Fibroblast of lung (primary cell): Measurements from ENCODE around the gene LHFPL6. TPM values are rescaled to one million over a fixed set of nuclear protein-coding genes. Genes with fewer than 3 reads are reported as not detected.

Experiments
- DNase-seq, 2 donors: peaks; one replicate each; pipeline versions ENCODE4 v3.0.0 to v3.0.0-alpha.2; 2010; ENCODE audit warnings: low read depth in 2 of 2
- H2AFZ ChIP-seq: 2 replicates; pipeline ENCODE4 v1.5.1; 2012; ENCODE audit warnings: low read length, control low read depth, inconsistent platforms
- H3K27ac ChIP-seq: 2 replicates; pipeline ENCODE4 v1.5.1; 2011; ENCODE audit warnings: low read length, control low read depth; ENCODE audit not compliant: insufficient read depth
- H3K27me3 ChIP-seq: 2 replicates; pipeline ENCODE4 v1.5.1; 2011; ENCODE audit warnings: mild to moderate bottlenecking, low read length; ENCODE audit not compliant: control insufficient read depth, insufficient read depth
- H3K36me3 ChIP-seq: 2 replicates; pipeline ENCODE4 v1.5.1; 2011; ENCODE audit warnings: low read length; ENCODE audit not compliant: control insufficient read depth, insufficient read depth
- H3K4me1 ChIP-seq: 2 replicates; pipeline ENCODE4 v1.5.1; 2011; ENCODE audit warnings: low read length; ENCODE audit not compliant: control insufficient read depth, insufficient read depth; ENCODE audit errors: extremely low read depth
- H3K4me2 ChIP-seq: 2 replicates; pipeline ENCODE4 v1.5.1; 2011; ENCODE audit warnings: low read length, control low read depth; ENCODE audit not compliant: insufficient read depth; ENCODE audit errors: extremely low read depth
- H3K4me3 ChIP-seq, 4 experiments: fragments of 200-600 bp in 1 of 4; sonication (generic) in 1 of 4; replicated peaks in 1 of 4; 2 replicates each; pipeline ENCODE4 v1.5.1; 2011 to 2016; ENCODE audit warnings: low read length in 4 of 4, low read depth in 3 of 4, mild to moderate bottlenecking in 3 of 4, control low read depth in 2 of 4, inconsistent platforms in 1 of 4, mixed read lengths in 1 of 4; ENCODE audit not compliant: insufficient read depth in 1 of 4; ENCODE audit errors: control extremely low read depth in 1 of 4
- H3K79me2 ChIP-seq: 2 replicates; pipeline ENCODE4 v1.5.1; 2012; ENCODE audit warnings: mild to moderate bottlenecking, low read length, inconsistent platforms; ENCODE audit not compliant: control insufficient read depth, insufficient read depth
- H3K9ac ChIP-seq: 2 replicates; pipeline ENCODE4 v1.5.1; 2011; ENCODE audit warnings: mild to moderate bottlenecking, low read length, control low read depth; ENCODE audit not compliant: insufficient read depth
- H3K9me3 ChIP-seq: 2 replicates; pipeline ENCODE4 v1.5.1; 2012; ENCODE audit warnings: low read depth, low read length; ENCODE audit not compliant: control insufficient read depth, insufficient read depth
- H4K20me1 ChIP-seq: 2 replicates; pipeline ENCODE4 v1.5.1; 2011; ENCODE audit warnings: low read length; ENCODE audit not compliant: control insufficient read depth, insufficient read depth; ENCODE audit errors: extremely low read depth
- EZH2 ChIP-seq: IDR thresholded peaks from 2 replicates; pipeline ENCODE4 v1.5.1; 2012; ENCODE audit warnings: low read length, control low read depth, mild to moderate bottlenecking; ENCODE audit errors: missing control alignments
- polyA plus RNA-seq, 2 donors: library from polyadenylated mRNA; depleted of rRNA in 1 of 2; stranded (reverse) in 1 of 2; unstranded in 1 of 2; fragments of >200 nt; gene quantifications; 2 replicates each; pipeline ENCODE4 v1.2.1, GENCODE V29; 2011 to 2012; ENCODE audit warnings: missing spikeins in 1 of 2
- total RNA-seq: library from RNA; depleted of rRNA; stranded (reverse); fragments of >200 nt; gene quantifications from 2 replicates; pipeline ENCODE4 v1.2.1, GENCODE V29; 2014
- TF ChIP-seq, protein P1 (sequence below), 2 donors: IDR thresholded peaks in 1 of 2; conservative IDR thresholded peaks in 1 of 2; 1 replicate in 1 of 2; 2 replicates in 1 of 2; pipeline ENCODE4 v1.5.1; 2011 to 2012; ENCODE audit warnings: low read length in 2 of 2, control low read depth in 1 of 2, inconsistent platforms in 1 of 2, low read depth in 1 of 2, mild to moderate bottlenecking in 1 of 2

Gene LHFPL6
- total and polyA plus RNA-seq, 2 donors (not counting 1 experiment from before 2014, with no cell fraction given): 42.4 to 86.8 TPM

- TF ChIP-seq EZH2: no peak
- TF ChIP-seq, protein P1, sequence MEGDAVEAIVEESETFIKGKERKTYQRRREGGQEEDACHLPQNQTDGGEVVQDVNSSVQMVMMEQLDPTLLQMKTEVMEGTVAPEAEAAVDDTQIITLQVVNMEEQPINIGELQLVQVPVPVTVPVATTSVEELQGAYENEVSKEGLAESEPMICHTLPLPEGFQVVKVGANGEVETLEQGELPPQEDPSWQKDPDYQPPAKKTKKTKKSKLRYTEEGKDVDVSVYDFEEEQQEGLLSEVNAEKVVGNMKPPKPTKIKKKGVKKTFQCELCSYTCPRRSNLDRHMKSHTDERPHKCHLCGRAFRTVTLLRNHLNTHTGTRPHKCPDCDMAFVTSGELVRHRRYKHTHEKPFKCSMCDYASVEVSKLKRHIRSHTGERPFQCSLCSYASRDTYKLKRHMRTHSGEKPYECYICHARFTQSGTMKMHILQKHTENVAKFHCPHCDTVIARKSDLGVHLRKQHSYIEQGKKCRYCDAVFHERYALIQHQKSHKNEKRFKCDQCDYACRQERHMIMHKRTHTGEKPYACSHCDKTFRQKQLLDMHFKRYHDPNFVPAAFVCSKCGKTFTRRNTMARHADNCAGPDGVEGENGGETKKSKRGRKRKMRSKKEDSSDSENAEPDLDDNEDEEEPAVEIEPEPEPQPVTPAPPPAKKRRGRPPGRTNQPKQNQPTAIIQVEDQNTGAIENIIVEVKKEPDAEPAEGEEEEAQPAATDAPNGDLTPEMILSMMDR (conservative IDR thresholded peaks at IDR 0.05 in 1 of 2, IDR thresholded peaks at IDR 0.05 in 1 of 2; ENCODE audit: low read depth in 1 of 2, low read length in 2 of 2): no peak
- no peak overlapping the region for H3K9ac ChIP-seq
- H4K20me1 ChIP-seq: no peaks in the 10 kb centered on the region
- no peak overlapping the region for H3K27ac ChIP-seq
- no peak for DNase-seq
- no peaks in the 10 kb centered on the region for H3K9me3 ChIP-seq
- H3K27me3 ChIP-seq: no peaks in the 10 kb centered on the region
- H3K4me1 ChIP-seq: peaks cover 3% of the 10 kb centered on the region
- no peak overlapping the region for H3K4me3 ChIP-seq
- H3K4me2 ChIP-seq: no peak overlapping the region
- H3K79me2 ChIP-seq: no peaks in the 10 kb centered on the region
- no peaks in the 10 kb centered on the region for H3K36me3 ChIP-seq
- no peak overlapping the region for H2AFZ ChIP-seq
Measured at GRCh38 chr13:39510316-39510695, 92.7 kb downstream of the LHFPL6 start.

DNA sequence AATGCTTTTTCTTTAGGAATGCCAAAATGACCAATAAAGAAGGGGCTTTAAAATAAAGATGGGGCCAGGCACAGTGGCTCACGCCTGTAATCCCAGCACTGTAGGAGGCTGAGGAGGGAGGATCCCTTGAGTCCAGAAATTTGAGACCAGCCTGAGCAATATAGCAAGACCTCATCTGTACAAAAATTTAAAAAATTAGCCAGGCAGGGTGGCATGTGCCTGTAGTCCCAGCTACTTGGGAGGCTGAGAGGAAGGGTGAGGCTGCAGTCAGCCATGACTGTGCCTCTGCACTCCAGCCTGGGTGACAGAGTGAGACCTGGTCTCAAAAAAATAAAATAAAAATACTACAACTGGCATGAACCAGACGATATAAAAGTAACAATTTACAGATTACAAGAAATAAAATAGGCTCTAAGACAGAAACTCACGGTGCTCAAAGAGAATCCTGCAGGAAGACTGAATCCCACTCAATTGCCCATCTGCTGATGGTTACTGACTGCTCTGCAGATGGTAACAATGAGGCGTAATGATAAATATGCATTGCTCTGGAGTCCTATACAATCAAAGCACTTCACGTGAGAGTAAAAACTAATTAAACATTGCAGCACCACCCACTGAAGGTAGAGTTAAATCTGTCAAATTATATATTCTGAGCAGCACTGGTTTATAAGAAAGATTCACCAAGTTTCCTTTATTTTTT lies 93.2 kb downstream of the LHFPL6 start:
- Histone ChIP-seq H3K27ac (no peak overlapping the region), H3K9ac (no peak overlapping the region), H3K4me3 (no peak overlapping the region), H3K4me2 (no peak overlapping the region), H3K27me3 (no peaks in the 10 kb centered on the region), H4K20me1 (no peaks in the 10 kb centered on the region), H3K36me3 (no peaks in the 10 kb centered on the region), H2AFZ (no peak overlapping the region), H3K4me1 (peaks cover 3% of the 10 kb centered on the region), H3K9me3 (no peaks in the 10 kb centered on the region), H3K79me2 (no peaks in the 10 kb centered on the region)
- DNase-seq: no peak
- TF ChIP-seq, protein P1 (conservative IDR thresholded peaks at IDR 0.05 in 1 of 2, IDR thresholded peaks at IDR 0.05 in 1 of 2; ENCODE audit: low read depth in 1 of 2, low read length in 2 of 2): no peak
- no peak for TF ChIP-seq EZH2

DNA sequence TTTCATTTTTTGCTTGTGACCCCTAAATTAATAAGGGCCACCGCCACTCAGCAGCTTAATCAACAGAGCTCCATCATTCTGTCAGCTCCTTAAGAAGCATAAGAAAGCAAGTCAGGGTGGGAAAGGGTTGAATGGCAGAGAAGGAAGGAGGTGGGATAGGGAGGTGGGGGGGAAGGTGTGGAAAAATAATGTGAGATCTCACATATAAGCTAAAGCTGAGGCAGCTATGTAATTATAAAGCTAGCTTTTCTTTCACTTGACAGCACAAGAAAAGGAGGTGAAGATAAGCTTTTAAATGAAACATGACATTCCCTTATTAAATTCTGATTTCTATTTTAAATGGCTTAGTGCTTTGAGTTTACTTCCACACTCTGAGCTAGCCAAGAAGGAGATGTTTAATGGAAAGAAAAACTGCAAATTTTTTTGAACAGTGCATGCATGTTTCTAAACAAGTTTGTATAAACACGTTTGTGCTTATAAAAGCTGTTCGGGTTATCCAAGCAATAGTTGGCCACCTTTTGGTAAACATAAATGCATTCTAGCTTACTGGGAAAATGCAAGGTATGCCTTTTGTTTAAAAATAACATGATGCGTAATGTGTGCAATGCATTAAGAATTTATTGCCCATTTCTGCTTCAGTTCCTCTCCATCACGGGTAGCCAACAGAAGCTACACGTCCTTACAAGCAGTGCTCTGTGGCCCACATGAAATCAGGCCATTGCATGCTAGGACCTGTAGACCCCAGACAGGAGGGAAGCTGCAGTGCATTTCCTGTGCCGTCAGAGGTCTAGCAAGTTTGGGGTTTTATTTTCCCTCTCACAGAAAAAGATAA lies 96.2 kb downstream of the LHFPL6 start:
- Histone ChIP-seq H3K4me2 (peak overlapping the region; percentile 49), H3K36me3 (no peaks in the 10 kb centered on the region), H2AFZ (no peak overlapping the region), H3K4me1 (peaks cover 3% of the 10 kb centered on the region), H3K27ac (no peak overlapping the region), H4K20me1 (no peaks in the 10 kb centered on the region), H3K9ac (no peak overlapping the region), H3K79me2 (no peaks in the 10 kb centered on the region), H3K27me3 (no peaks in the 10 kb centered on the region), H3K4me3 (peak overlapping the region in 1 of 4 experiments; percentile 5), H3K9me3 (no peaks in the 10 kb centered on the region)
- TF ChIP-seq, protein P1 (conservative IDR thresholded peaks at IDR 0.05 in 1 of 2, IDR thresholded peaks at IDR 0.05 in 1 of 2; ENCODE audit: low read depth in 1 of 2, low read length in 2 of 2): no peak
- TF ChIP-seq EZH2: no peak
- peak; percentile 18 to 54 for DNase-seq
